GM19463 (cell line): Measurements from ENCODE around the gene DBF4B.
A peak's percentile ranks its signal among the peaks of the same experiment; 100 is the strongest.

Experiments
- ATAC-seq: cut with Tn5 transposase; IDR thresholded peaks from one replicate; pipeline ENCODE4 v1.9.1; 2021; ENCODE audit warnings: mild to moderate bottlenecking, moderate library complexity; ENCODE audit not compliant: unreplicated experiment

The DBF4B gene

DNA sequence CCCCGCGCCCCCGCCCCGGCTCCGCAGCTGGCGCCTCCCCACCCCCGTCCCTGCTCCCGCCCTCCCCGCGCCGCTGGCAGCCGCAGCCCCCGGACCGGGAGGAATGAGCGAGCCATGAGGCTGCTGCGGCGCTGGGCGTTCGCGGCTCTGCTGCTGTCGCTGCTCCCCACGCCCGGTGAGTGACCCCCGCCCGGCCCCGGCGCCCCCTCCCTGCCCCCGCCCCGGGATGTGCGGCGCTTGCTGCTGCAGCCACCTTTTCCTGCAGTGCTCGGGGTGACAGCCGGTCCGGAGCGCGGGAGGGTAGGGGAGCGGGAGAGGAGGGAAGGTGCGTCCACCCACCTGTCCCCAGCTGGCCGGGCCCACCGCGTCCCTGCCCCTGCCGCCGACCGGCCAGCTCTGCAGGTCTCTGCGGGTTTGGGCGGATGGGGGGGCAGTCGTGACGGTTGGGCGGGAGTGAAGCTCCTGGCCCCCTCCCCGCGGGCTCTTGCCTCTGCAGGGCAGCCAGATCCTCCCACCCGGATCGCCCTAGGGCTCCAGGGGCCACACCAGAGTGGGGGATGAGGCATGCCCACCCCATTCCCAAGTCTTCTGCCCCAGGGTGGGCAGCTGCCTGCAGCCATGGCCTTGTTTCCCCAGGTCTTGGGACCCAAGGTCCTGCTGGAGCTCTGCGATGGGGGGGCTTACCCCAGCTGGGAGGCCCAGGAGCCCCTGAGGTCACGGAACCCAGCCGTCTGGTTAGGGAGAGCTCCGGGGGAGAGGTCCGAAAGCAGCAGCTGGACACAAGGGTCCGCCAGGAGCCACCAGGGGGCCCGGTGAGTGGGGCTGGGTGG, 50.8 kb downstream of the DBF4B start:
- no peak for ATAC-seq

DNA sequence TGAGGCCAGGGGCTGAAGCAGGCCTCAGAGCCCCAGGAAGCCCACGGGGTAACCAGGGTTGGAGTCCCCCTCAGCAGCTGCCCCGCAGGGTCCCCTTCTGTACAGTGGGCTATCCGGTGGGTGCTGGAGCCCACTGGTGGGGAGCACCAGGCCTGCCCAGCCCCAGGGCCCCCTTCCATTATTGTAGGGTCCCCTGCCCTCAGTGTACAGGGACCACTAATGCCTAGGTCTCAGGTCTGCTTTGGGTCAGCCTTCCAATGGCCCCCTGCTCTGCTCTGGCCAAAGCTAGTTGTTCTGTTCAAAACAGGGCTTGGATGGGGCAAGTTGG, 51.4 kb downstream of the DBF4B start:
- ATAC-seq: no peak

- ATAC-seq: no peak
Observed at GRCh38 chr17:44760474-44761308, 52.2 kb downstream of the DBF4B start.

GRCh38 chr17:44761932-44762810, 53.7 kb downstream of the DBF4B start:
- no peak for ATAC-seq

- no peak for ATAC-seq
Observed at GRCh38 chr17:44763170-44763569, 54.7 kb downstream of the DBF4B start.

DNA sequence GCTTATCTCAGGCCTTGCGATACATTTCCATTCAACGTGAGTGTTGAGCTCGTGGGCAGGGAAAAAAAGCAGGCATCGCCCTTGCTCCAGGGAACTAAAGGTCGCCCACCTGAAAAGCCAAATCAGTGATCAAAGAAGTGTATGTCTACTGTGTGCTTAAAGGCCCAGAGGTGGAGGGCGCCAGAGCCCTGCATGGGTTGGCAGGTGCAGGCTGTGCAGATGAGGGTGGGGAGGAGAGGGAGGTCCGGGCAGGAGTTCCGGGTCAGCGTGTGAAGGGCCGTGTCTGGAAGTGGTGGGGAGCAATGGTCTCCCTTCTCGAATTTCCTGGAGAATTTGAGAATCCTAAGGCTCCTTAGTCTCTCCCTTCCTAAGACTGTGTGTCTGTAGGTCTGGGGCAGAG, 57.5 kb downstream of the DBF4B start:
- ATAC-seq: no peak

- no peak for ATAC-seq
Observed at GRCh38 chr17:44766409-44767038, 58.1 kb downstream of the DBF4B start.

GRCh38 chr17:44767493-44767892, 59.0 kb downstream of the DBF4B start:
- no peak for ATAC-seq

GRCh38 chr17:44768505-44769142, 60.2 kb downstream of the DBF4B start:
- no peak for ATAC-seq

GRCh38 chr17:44769230-44769629, 60.8 kb downstream of the DBF4B start:
- no peak for ATAC-seq

DNA sequence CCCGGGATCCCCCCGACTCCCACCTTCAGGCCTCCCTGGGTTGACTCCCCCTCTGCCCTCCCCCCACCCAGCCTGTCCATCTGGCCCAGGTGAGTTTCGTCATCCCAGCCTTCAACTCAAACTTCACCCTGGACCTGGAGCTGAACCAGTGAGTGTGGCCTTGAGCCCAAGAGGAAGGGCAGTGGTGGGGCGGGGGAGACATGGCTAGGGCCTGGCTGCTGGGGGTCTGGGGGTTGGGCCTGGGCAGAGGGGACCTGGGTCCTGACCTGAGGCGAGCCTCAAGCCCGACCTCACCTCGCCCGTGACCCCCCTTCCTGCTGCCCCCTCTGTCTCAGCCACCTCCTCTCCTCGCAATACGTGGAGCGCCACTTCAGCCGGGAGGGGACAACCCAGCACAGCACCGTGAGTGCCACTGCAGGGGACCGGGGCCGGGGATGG, 61.2 kb downstream of the DBF4B start:
- no peak for ATAC-seq

- ATAC-seq: no peak
Observed at GRCh38 chr17:44770166-44770925, 61.9 kb downstream of the DBF4B start.

DNA sequence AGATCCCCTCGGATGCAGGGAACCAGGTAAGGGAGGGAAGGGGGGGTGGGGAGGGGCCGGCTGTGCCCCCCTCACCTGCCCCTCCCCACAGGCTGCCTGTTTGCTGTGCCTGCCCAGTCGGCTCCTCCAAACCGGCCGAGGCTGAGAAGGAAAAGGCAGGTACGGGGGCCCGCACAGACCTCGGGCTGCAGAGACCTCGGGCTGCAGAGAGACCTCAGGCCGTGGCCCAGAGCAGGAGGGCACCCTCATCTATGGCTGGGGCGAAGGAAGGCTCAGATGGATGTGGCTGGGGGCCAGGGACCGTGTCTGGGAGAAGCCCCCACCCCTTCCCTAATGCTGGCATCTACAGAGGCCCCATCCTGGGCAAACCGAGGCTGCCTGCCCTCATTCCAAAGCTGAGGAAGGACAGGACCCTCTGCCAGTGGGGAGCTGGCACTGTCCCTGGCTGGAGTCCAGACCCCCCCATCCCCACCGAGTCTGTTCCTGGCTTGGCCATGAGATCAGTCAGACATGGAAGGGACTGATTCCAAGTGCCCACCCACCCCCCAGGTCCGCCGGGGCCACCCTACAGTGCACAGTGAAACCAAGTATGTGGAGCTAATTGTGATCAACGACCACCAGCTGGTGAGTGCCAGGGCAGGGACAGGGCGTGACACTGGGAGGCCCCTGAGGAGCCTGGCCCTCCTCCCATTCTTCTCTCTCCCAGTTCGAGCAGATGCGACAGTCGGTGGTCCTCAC, 64.0 kb downstream of the DBF4B start:
- no peak for ATAC-seq

GRCh38 chr17:44773140-44773539, 64.7 kb downstream of the DBF4B start:
- no peak for ATAC-seq

- no peak for ATAC-seq
Observed at GRCh38 chr17:44774271-44775135, 66.0 kb downstream of the DBF4B start.

DNA sequence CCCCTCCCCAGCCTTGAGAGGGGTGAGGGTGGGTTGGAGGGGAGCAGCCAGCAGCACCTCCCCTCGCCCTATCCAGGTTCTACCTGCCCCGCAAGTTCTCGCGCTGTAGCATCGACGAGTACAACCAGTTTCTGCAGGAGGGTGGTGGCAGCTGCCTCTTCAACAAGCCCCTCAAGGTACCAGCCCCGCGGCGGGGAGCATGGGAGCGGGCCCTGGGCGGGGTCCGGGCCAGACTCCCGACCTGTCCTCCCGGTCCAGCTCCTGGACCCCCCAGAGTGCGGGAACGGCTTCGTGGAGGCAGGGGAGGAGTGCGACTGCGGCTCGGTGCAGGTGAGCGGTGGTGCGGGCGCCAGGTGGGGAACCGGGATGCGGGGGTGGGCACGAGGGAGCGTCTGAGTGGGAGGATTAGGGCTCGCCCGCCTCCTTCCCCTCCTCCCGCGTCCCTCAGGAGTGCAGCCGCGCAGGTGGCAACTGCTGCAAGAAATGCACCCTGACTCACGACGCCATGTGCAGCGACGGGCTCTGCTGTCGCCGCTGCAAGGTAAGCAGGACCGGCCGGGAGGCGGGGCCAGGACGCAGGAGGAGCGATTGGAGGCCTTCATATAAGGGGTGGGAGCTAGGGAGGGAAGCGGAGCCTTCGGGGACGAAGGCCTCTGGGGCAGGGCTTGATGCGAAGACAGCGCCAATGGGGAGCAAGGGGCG, 66.8 kb downstream of the DBF4B start:
- peak; percentile 91 for ATAC-seq
